ENCODE measurements around the gene KRTAP5-1. TPM values are rescaled to one million over a fixed set of nuclear protein-coding genes. Genes with fewer than 3 reads are reported as not detected.
"Not testable (repeated sequence)": the region's sequence is repeated elsewhere in the genome, so short reads cannot be mapped to it uniquely, and the experiment has no call there.

The KRTAP5-1 gene
- total RNA-seq, 2 donors from 2014 or later, result not detected

DNA sequence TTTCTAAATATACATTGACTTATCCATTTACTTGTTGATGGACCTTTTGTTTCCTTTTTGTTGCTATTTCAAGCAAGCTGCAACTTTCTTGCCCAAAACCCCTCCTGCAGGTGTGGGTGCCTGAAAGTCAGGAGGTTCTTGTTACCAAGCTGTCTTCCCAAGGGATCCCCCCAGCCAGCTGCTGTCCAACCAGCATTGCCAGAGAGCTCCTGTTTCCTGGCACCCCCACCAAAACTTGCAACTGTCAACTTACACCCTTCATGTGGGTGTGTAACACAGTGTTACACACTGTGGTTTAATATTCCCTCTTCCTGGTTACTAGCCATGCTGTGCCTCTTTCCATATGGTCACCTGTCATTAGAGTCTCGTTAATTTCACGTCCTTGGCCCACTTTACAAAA, 1.6 kb upstream of the KRTAP5-1 start:
- Mint-ChIP-seq H3K36me3 (peaks cover 7 to 13% of the 10 kb centered on the region in 2 donors), H3K27ac (no peak overlapping the region), H3K9me3 (peaks cover 5% of the 10 kb centered on the region in 2 donors)

DNA sequence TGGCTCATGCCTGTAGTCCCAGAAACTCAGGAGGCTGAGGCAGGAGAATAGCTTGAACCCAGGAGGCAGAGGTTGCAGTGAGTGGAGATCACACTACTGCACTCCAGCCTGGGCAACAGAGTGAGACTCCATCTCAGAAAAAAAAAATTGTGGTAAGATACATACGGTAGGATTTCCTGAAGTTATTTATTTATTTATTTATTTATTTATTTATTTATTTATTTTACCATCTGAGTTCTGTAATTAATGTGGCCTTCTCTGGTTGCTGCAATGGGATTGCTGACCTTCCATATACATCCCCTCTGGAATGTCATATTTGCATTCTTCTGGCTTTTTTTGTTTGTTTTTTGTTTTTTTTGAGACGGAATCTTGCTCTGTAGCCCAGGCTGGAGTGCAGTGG, 2.2 kb downstream of the KRTAP5-1 start:
- DNase-seq (ENCODE audit: low spot score in 2 of 2); ATAC-seq; H3K9me3 Mint-ChIP-seq; H3K36me3 Mint-ChIP-seq; H3K27ac Mint-ChIP-seq: not testable (repeated sequence)

More for the DNA sequence above, 1.6 kb upstream of the KRTAP5-1 start:
- DNase-seq (ENCODE audit: low spot score in 2 of 2), result no peak
- no peak for ATAC-seq

DNA sequence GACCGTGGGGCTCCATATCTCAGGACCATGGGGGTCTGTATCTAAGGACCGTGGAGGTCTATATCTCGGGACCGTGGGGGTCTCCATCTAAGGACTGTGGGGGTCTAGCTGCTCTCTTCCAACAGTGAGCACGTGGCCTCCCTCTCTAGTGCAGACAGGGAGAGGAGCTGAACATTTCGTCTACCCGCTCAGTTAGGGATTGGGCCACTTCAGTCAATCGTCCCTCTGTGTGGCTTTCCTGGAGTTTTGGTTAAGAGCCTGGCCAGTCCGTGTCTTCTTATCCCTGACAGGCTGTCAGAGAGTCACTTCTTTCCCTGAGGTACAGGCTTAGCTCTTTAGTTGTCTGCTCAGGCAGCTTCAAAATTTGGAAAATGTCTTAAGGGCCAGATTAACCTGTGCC, 3.1 kb downstream of the KRTAP5-1 start:
- no peak for DNase-seq (ENCODE audit: low spot score in 2 of 2)
- peaks cover 0 to 5% of the 10 kb centered on the region in 2 donors for H3K36me3 Mint-ChIP-seq
- ATAC-seq, result no peak
- H3K9me3 Mint-ChIP-seq, result no peaks in the 10 kb centered on the region
- no peak overlapping the region for H3K27ac Mint-ChIP-seq

DNA sequence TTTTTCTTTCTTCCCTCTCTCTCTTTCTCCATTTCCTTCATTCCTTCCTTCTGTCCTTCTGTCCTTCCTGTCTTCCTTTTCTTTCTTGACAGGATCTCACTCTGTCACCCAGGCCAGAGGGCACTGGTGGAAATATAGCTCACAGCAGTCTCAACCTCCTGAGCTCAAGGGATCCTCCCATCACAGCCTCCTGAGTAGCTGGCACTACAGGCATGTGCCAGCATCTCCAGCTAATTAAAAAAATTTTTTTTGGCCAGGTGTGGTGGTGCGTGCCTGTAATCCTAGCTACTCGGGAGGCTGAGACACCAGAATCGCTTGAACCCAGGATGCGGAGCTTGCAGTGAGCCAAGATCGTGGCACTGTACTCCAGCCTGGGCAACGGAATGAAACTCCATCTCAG, 8.3 kb downstream of the KRTAP5-1 start:
- H3K36me3 Mint-ChIP-seq, result peaks cover 0 to 5% of the 10 kb centered on the region in 2 donors

DNA sequence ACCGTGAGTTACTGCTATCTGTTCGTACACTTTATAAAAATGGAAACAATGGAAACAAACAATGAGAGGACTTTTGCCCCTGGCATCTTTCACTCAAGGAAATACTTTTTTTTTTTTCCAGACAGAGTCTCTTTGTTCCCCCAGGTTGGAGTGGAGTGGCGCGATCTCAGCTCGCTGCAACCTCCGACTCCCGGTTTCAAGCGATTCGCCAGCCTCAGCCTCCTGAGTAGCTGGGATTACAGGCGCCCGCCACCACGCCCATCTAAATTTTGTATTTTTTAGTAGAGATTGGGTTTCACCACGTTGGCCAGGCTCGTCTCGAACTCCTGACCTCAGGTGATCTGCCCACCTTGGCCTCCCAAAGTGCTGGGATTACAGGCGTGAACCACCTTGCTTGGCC, 9.3 kb downstream of the KRTAP5-1 start:
- H3K9me3 Mint-ChIP-seq; H3K27ac Mint-ChIP-seq; H3K36me3 Mint-ChIP-seq; ATAC-seq; DNase-seq (ENCODE audit: low spot score in 2 of 2): not testable (repeated sequence)

More for the DNA sequence above, 8.3 kb downstream of the KRTAP5-1 start:
- H3K27ac Mint-ChIP-seq, result peak overlapping the region in 1 of 2 donors; percentile 37
- ATAC-seq (no peak), DNase-seq (ENCODE audit: low spot score in 2 of 2) (no peak)
- no peaks in the 10 kb centered on the region for H3K9me3 Mint-ChIP-seq

DNA sequence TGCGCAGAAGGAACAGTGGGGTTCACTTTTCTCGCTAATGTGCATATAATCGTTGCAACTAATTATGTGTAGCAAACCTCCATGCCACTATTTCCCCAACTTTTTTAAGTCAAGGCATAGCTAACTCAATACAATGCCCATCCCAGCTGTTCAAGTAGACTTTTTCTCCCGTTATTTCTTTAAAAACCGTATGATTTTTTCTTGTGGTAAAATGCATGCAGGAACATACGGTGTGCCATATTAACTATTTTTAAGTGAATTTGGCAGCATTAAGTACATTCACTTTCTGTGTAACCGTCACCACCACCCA, 10.2 kb downstream of the KRTAP5-1 start:
- Mint-ChIP-seq H3K27ac (no peak overlapping the region), H3K36me3 (peaks cover 0 to 5% of the 10 kb centered on the region in 2 donors), H3K9me3 (no peaks in the 10 kb centered on the region)
- ATAC-seq (no peak), DNase-seq (ENCODE audit: low spot score in 2 of 2) (no peak)

DNA sequence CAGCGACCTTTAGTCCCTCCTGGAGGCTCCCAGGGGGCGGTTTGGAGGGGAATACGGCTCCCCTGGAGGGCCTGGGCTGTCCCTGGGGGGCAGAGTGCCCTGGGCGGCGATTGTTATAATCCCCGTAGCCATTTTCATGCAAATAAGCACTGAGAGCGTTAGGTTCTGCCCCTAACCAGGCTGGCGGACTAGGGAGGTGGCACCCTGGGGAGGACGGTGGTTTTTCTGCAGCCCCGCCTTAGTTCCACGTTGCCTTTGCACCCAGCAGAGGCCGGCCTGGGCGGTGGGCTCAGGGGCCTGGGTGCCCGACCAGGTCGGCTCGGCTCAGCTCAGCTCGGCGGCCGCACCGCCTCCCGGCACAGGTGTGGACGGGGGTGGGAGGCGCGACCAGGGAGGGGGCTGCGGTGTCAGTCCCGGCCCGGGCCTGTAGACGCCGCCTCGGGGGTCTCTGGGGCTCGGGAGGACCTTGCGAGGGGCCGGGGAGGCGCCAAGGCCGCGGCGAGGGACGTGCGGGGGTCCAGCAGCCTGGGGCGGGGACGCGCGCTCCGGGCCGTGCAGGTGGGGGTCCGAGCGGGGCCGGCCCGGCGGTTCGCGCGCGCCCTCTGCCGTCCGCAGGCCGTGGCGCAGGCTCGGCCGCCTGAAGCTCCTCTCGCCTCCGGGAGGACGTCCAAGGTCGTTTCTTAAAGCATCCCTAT, 10.7 kb downstream of the KRTAP5-1 start:
- H3K9me3 Mint-ChIP-seq, result no peaks in the 10 kb centered on the region
- H3K36me3 Mint-ChIP-seq, result peaks cover 0 to 5% of the 10 kb centered on the region in 2 donors
- ATAC-seq (peak; percentile 51 to 56), DNase-seq (ENCODE audit: low spot score in 2 of 2) (peak; percentile 72 to 75)
- no peak overlapping the region for H3K27ac Mint-ChIP-seq

DNA sequence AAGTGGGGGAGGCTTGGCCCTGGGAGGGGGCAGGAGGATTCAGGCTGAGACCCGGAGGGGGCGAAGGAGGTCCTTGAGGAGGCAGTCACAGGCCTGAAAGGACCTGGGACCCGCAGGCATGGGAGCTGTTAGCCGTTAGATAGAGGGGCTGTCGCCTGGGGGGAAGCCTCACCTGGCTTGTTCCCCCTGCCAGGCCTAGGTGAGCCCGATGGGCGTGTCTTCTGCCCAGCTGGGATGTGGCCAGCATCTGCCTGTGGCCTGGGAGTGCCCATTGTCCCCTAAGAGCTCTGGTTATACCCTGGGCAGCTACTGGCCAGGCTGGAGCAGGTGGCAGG, 11.2 kb downstream of the KRTAP5-1 start:
- DNase-seq (ENCODE audit: low spot score in 2 of 2) (no peak), ATAC-seq (peak in 1 of 2 donors; percentile 1)
- no peaks in the 10 kb centered on the region for H3K9me3 Mint-ChIP-seq
- peaks cover 0 to 5% of the 10 kb centered on the region in 2 donors for H3K36me3 Mint-ChIP-seq
- no peak overlapping the region for H3K27ac Mint-ChIP-seq

DNA sequence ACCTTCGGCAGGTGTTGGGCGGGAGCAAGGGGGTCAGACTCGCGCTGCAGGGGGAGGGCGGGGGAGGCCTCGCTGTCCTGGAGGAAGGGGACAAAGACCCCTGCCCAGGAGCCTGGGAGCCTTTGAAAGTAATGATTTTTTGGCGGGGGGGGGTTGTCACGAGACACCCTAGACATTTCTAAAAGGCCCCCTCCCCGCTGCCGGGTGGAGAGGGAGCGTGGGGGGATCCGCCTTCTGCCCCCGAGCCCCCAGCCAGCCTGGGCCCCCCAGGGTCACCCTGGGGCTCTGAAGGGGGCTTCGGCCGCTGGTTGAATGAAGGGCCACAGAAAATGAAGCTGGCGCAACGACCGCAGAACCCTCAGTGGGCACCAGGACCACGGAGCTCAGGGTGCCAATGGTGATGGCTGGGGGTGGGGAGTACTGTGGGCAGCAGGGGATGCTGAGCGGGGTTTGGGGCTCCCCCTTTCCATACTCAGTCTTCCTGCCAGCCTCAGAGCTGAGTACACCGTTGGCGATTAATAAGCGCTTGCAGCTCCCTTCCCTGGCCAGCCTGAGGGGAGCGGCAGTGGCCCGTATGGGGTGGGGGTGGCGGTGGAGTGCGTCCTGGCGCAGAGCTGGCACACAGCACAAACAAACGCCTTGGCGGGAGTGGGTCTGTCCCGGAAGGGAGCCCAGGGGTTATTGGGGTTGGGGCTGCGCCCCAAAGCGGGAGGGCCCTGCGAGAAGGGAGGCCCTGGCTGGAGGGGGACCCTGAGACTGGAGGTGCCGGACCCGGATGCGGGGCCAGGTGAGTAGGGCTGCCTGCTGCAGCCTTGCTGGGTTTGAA, 11.8 kb downstream of the KRTAP5-1 start:
- ATAC-seq, result peak; percentile 9 to 71

DNA sequence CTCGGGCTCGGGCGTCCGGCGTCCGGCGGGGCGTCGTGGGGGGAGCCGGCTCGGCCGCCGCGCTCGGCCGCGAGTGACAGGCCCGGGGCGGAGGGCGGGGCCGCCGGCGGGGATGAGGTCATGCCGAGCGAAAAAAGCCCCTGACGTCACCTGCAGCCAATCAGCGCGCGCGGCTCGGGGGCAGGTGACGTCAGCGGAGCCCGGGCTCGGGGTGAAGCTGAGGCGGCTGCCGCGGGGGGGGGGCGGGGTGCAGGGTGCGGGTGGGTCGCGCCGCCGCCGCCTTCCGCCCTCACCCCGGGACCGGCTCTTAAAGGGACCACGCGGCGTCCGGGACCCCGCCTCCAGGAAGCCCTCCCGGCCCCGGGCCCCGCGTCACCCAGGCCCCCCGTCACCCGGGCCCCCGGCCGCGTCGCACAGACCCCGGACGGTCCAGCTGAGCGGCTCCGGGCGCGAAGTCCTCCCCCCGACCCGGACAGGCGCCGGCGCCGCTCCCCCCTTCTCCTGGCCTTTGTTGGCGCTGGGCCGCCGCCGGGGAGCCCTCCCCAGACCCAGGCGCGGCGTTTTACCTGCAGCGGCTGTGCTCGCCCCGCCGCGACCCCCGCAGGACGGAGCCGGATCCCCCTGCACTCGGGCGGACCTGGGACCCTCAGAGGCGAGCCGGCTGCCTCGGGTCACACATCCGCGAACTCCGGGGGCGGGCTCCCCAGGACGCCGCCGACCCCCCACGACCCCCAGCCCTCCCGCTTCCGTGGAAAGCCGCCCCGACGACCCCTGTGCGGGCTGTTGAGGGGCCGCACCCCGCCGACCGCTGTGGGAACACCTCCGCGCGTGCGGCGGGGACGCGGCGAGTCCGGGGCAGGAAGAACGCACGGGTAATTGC, 12.6 kb downstream of the KRTAP5-1 start, which contains the start of gene DUSP8:
Gene DUSP8 (minus strand): TSS at position 75 of the 880 bp plus-strand sequence. CDS start 6,445 bp downstream, outside the sequence.
- ATAC-seq, result peak; percentile 73 to 83
- H3K9me3 Mint-ChIP-seq, result no peaks in the 10 kb centered on the region
- no peaks in the 10 kb centered on the region for H3K36me3 Mint-ChIP-seq
- H3K27ac Mint-ChIP-seq, result no peak within 1 kb of the TSS
- DNase-seq (ENCODE audit: low spot score in 2 of 2), result peak; percentile 89 to 90

More for the DNA sequence above, 11.8 kb downstream of the KRTAP5-1 start:
- Mint-ChIP-seq H3K36me3 (peaks cover 0 to 3% of the 10 kb centered on the region in 2 donors), H3K9me3 (no peaks in the 10 kb centered on the region), H3K27ac (no peak overlapping the region)
- DNase-seq (ENCODE audit: low spot score in 2 of 2), result peak in 1 of 2 donors; percentile 76

DNA sequence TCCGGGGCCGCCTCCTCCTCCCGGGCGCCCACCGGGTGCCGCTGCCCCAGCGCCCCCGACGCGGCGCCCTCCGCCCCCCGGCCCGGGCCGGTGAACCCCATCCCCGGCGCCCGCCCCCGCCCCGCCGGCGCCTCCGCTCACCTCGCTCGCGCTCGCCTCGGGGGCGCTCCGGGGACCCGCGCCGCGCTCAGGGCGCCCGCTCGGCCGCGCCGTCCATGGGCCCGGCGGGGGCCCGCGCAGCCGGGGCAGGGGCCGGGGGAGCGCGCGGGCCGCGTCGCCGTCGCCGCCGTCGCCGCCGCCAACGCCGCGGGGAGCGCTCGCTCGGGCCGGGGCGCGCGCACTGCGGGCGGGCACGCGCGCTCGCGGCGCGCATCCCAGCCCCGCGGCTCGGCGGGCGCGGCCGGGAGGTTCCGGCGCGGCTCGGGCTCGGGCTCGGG, 13.3 kb downstream of the KRTAP5-1 start:
- ATAC-seq (peak; percentile 9 to 18), DNase-seq (ENCODE audit: low spot score in 2 of 2) (no peak)
- Mint-ChIP-seq H3K9me3 (no peaks in the 10 kb centered on the region), H3K36me3 (no peaks in the 10 kb centered on the region), H3K27ac (no peak overlapping the region)

DNA sequence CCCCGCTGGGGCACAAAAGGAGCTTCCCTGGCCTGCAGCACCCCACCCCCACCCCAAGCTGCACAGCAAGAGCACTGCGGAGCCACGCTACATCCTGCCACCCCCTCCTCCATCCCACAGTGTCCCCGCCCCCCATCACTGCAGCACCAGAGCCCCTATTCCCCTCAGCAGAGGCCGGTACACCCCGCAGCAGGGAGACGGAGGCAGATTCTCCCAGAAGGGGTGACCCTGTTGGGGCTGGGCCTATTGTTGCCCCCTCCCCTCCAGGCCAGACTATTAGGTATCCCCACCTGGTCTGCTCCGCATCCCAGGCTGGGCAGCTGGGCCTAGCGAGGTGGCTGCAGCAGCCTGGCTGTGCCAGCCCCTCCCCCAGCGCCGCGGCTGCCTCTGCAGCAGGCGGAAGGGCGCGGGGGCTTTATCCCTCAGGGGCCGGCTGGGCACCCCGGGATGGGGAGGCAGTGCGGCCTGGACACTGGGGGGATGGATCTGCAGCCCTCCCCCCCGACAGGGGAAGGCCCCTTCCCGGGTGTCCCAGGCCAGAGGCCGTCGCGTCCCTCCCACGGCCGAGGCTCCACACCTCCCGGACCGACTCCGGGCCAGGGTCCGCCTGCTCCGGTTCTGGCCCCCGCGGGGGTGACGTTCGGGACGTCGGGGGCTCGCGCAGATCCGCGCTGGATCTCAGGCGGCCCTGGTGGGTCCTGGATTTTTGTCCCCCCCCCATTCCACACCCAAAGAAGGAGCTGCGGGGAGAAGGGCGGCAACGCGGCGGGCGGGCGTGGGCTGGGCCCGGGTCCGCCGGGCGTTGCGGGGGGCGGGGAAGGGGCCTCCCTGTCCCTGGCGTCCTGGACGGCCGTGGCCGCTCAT, 14.0 kb downstream of the KRTAP5-1 start:
- DNase-seq (ENCODE audit: low spot score in 2 of 2) (no peak), ATAC-seq (no peak)
- Mint-ChIP-seq H3K9me3 (no peaks in the 10 kb centered on the region), H3K36me3 (no peaks in the 10 kb centered on the region), H3K27ac (no peak overlapping the region)

DNA sequence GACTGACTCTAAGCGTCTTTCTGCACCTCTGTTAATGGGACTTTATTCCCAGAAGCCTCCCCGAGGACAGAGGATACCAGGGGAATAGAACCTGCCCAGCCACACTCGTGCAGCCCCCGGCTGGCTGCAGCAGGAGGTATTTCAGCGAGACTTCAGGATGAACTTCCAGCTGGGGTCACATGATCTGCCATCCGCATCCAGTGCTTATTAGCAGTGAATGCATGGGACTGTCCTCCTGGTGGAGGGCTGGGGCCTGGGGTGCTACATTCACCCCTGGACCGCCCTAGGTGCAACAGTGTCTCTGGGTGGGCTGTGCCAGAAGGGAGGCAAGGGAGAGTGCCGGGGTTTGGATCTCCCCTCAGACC, 14.6 kb downstream of the KRTAP5-1 start:
- Mint-ChIP-seq H3K9me3 (no peaks in the 10 kb centered on the region), H3K36me3 (no peaks in the 10 kb centered on the region), H3K27ac (no peak overlapping the region)
- DNase-seq (ENCODE audit: low spot score in 2 of 2), result no peak
- no peak for ATAC-seq

DNA sequence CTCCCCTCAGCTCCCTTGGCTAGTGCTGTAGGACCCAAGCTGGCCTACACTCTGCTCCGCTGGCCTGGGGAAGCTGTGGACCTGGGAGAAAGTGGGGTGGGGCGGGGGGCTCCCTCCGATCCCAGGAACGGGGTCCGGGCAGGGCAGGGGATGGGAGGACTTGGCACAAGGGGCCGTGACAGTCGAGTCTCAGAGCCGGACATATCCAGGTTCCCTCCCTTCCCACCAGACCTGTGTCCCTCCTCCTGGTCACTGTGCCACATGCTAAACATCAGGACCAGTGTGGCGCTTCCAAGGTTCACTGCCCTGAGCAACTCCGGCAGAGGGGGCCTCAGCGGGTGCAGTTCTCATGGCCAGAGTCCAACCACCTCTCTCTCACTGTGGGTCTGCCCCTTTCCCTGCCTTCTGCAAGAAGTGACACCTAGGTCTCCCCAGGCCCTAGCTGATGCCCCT, 15.1 kb downstream of the KRTAP5-1 start:
- DNase-seq (ENCODE audit: low spot score in 2 of 2) (no peak), ATAC-seq (no peak)
- no peak overlapping the region for H3K27ac Mint-ChIP-seq
- H3K9me3 Mint-ChIP-seq, result no peaks in the 10 kb centered on the region
- no peaks in the 10 kb centered on the region for H3K36me3 Mint-ChIP-seq

DNA sequence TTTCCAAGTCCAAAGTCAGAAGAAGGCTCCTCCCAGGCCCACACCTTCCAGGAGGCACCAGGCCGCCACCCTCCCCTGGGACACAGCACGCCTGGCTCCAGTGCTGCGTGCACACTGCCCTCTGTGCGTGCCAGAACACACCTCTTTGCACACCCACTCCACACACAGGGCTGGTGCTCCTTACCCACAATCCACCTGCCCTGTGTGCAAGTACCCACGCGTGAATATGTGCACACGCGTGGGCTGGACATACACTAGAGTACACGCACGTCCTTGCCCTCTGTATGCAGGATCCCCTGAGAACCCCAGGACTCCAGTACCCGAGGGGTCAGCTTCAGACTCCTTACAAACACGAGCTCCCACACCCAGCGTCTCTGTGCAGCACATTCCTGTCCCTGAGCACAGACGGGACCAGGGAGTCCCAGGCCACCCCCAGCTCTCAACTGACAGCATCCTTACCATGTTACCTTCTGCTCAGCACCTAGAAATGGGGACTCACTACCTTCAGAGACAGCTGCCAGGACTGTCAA, 15.8 kb downstream of the KRTAP5-1 start:
- no peaks in the 10 kb centered on the region for H3K36me3 Mint-ChIP-seq
- ATAC-seq (no peak), DNase-seq (ENCODE audit: low spot score in 2 of 2) (no peak)
- H3K27ac Mint-ChIP-seq, result no peak overlapping the region
- no peaks in the 10 kb centered on the region for H3K9me3 Mint-ChIP-seq

DNA sequence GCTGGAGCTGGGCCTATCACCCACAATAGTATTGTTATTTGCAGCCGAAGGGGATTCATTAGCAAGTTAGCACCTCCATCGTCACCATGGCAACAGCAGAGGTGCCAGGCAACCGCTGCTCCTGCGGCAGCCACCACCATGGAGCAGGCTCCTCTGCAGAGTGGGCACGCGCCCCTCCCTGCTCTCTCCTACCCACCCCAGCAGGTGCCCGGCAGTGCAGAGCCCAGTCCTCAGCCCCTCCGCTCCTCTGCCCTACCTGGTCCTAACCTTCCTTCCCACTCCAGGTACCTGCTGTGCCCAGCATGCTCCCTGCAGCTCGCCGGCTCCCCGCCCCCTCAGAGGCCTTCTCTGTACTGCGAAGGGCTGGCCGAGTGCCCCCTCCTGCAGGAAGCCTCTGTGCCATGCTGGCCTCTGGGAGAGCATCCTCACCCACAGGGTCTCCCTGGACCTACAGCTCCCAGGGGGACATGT, 16.6 kb downstream of the KRTAP5-1 start:
- no peak for ATAC-seq

More for the DNA sequence above, 16.6 kb downstream of the KRTAP5-1 start:
- Mint-ChIP-seq H3K9me3 (no peaks in the 10 kb centered on the region), H3K27ac (no peak overlapping the region), H3K36me3 (no peaks in the 10 kb centered on the region)
- no peak for DNase-seq (ENCODE audit: low spot score in 2 of 2)
